UCSD-AML1 (cell line): ENCODE data around the gene RPL22.

ENCODE experiments used
- DNase-seq: peaks from one replicate; lab custom pipeline; 2025; ENCODE audit not compliant: unreplicated experiment; lab: John Stamatoyannopoulos, UW

The RPL22 gene

GRCh38 chr1:6205849-6206519 lies 6.6 kb upstream of the RPL22 start, which contains the start of gene RNF207:
Gene RNF207, plus strand, starts transcription at chr1:6206119. Its CDS starts 417 bp downstream, at chr1:6206536.
- DNase-seq = no peak

GRCh38 chr1:6202256-6202655 lies 2.9 kb upstream of the RPL22 start:
- no peak for DNase-seq

GRCh38 chr1:6200188-6200809 lies 904 bp upstream of the RPL22 start:
- peak; percentile 47 for DNase-seq

GRCh38 chr1:6198646-6199297 lies 623 bp downstream of the RPL22 start:
- DNase-seq = no peak

GRCh38 chr1:6197746-6198427 lies 1.5 kb downstream of the RPL22 start:
- DNase-seq = no peak

- DNase-seq = no peak
Observed at GRCh38 chr1:6191968-6192367, 7.4 kb downstream of the RPL22 start.

GRCh38 chr1:6188466-6188865 lies 10.9 kb downstream of the RPL22 start:
- no peak for DNase-seq

GRCh38 chr1:6185635-6186382 lies 13.6 kb downstream of the RPL22 start:
- no peak for DNase-seq

GRCh38 chr1:6185151-6185550 lies 14.2 kb downstream of the RPL22 start:
- DNase-seq = no peak

- no peak for DNase-seq
Observed at GRCh38 chr1:6184083-6184783, 15.2 kb downstream of the RPL22 start.

GRCh38 chr1:6183520-6183989 lies 15.8 kb downstream of the RPL22 start:
- DNase-seq = no peak

- peak; percentile 31 for DNase-seq
Observed at GRCh38 chr1:6181347-6181770, 18.0 kb downstream of the RPL22 start.

GRCh38 chr1:6180707-6181311 lies 18.6 kb downstream of the RPL22 start:
- no peak for DNase-seq

GRCh38 chr1:6180268-6180706 lies 19.1 kb downstream of the RPL22 start, which contains the start of gene CHD5:
Gene CHD5, minus strand, starts transcription at chr1:6180321. Its CDS starts 298 bp downstream, at chr1:6180023.
- DNase-seq = no peak

GRCh38 chr1:6179564-6180175 lies 19.7 kb downstream of the RPL22 start:
- no peak for DNase-seq

GRCh38 chr1:6178751-6179563 lies 20.4 kb downstream of the RPL22 start:
- no peak for DNase-seq

- no peak for DNase-seq
Observed at GRCh38 chr1:6177681-6178380, 21.6 kb downstream of the RPL22 start.

GRCh38 chr1:6176779-6177178 lies 22.6 kb downstream of the RPL22 start:
- no peak for DNase-seq
